ENCODE data around the gene XCL2. TPM values are rescaled to one million over a fixed set of nuclear protein-coding genes. Genes with fewer than 3 reads are reported as not detected.

The XCL2 gene
- polyA plus RNA-seq, 3 donors: 0.56 to 1.9 TPM; not detected in 1

GRCh38 chr1:168509210-168509609, 34.6 kb downstream of the XCL2 start:
- Histone ChIP-seq H3K36me3 (replicated peaks in 1 of 2; ENCODE audit: control insufficient read depth in 1 of 2, insufficient read depth in 2 of 2, low read length in 2 of 2) (no peaks in the 10 kb centered on the region), H3K4me1 (ENCODE audit: control insufficient read depth in 1 of 2, insufficient read depth in 2 of 2, low read length in 2 of 2) (peaks cover 34 to 36% of the 10 kb centered on the region in 2 donors), H3K27ac (ENCODE audit: low read depth in 1 of 2, low read length in 2 of 2) (no peak overlapping the region), H3K9me3 (replicated peaks in 1 of 2; ENCODE audit: control insufficient read depth in 1 of 2, insufficient read depth in 1 of 2, low read length in 2 of 2) (no peaks in the 10 kb centered on the region), H3K27me3 (ENCODE audit: control insufficient read depth in 2 of 2, insufficient read depth in 2 of 2, low read length in 2 of 2) (no peaks in the 10 kb centered on the region), H3K79me2 (ENCODE audit: insufficient read depth, low read length) (no peaks in the 10 kb centered on the region), H2AFZ (ENCODE audit: insufficient read depth, low read depth, low read length, poor library complexity, severe bottlenecking) (no peak overlapping the region), H3K9ac (ENCODE audit: insufficient read depth, low read length, poor library complexity, severe bottlenecking) (no peak overlapping the region), H4K20me1 (ENCODE audit: insufficient read depth, low read length) (no peaks in the 10 kb centered on the region), H3K4me3 (replicated peaks in 1 of 3; ENCODE audit: low read depth in 2 of 3, low read length in 3 of 3) (no peak overlapping the region), H3K4me2 (replicated peaks; ENCODE audit: extremely low read depth, low read length, poor library complexity, severe bottlenecking) (no peak overlapping the region)
- intact Hi-C loops (cut with micrococcal nuclease): no loop called here
- Mint-ChIP-seq H3K36me3 (no peaks in the 10 kb centered on the region), H3K27ac (peak overlapping the region in 2 of 7 donors; percentile 47 to 67), H3K4me3 (no peak overlapping the region), H3K27me3 (ENCODE audit: low read depth in 3 of 3) (peaks cover 0 to 4% (median 0%) of the 10 kb centered on the region in 3 donors), H3K9me3 (no peaks in the 10 kb centered on the region), H3K4me1 (peaks cover 59% of the 10 kb centered on the region)
- DNase-seq: peak in 2 of 3 donors; percentile 44 to 56
- no CpG with 5 or more reads among the region's 1 CpG for WGBS (ENCODE audit: insufficient coverage)
- no peak for TF ChIP-seq CTCF (IDR thresholded peaks at IDR 0.05)

GRCh38 chr1:168507828-168508227, 36.0 kb downstream of the XCL2 start:
- no peak overlapping the region for H3K4me3 Mint-ChIP-seq
- WGBS (ENCODE audit: insufficient coverage): no CpG with 5 or more reads among the region's 4 CpGs
- intact Hi-C loops (cut with micrococcal nuclease): no loop called here

More at GRCh38 chr1:168507828-168508227, 36.0 kb downstream of the XCL2 start:
- Mint-ChIP-seq H3K9me3 (no peaks in the 10 kb centered on the region), H3K27ac (peak overlapping the region in 1 of 7 donors; percentile 54), H3K36me3 (no peaks in the 10 kb centered on the region), H3K27me3 (ENCODE audit: low read depth in 3 of 3) (peaks cover 0 to 2% (median 0%) of the 10 kb centered on the region in 3 donors), H3K4me1 (peaks cover 60% of the 10 kb centered on the region)
- Histone ChIP-seq H3K79me2 (ENCODE audit: insufficient read depth, low read length) (no peaks in the 10 kb centered on the region), H2AFZ (ENCODE audit: insufficient read depth, low read depth, low read length, poor library complexity, severe bottlenecking) (no peak overlapping the region), H3K9me3 (replicated peaks in 1 of 2; ENCODE audit: control insufficient read depth in 1 of 2, insufficient read depth in 1 of 2, low read length in 2 of 2) (no peaks in the 10 kb centered on the region), H3K27me3 (ENCODE audit: control insufficient read depth in 2 of 2, insufficient read depth in 2 of 2, low read length in 2 of 2) (no peaks in the 10 kb centered on the region), H3K9ac (ENCODE audit: insufficient read depth, low read length, poor library complexity, severe bottlenecking) (no peak overlapping the region), H3K36me3 (replicated peaks in 1 of 2; ENCODE audit: control insufficient read depth in 1 of 2, insufficient read depth in 2 of 2, low read length in 2 of 2) (no peaks in the 10 kb centered on the region), H4K20me1 (ENCODE audit: insufficient read depth, low read length) (no peaks in the 10 kb centered on the region), H3K4me2 (replicated peaks; ENCODE audit: extremely low read depth, low read length, poor library complexity, severe bottlenecking) (no peak overlapping the region), H3K4me3 (replicated peaks in 1 of 3; ENCODE audit: low read depth in 2 of 3, low read length in 3 of 3) (no peak overlapping the region), H3K27ac (ENCODE audit: low read depth in 1 of 2, low read length in 2 of 2) (no peak overlapping the region), H3K4me1 (ENCODE audit: control insufficient read depth in 1 of 2, insufficient read depth in 2 of 2, low read length in 2 of 2) (peaks cover 41 to 42% of the 10 kb centered on the region in 2 donors)
- no peak for DNase-seq
- no peak for TF ChIP-seq CTCF (IDR thresholded peaks at IDR 0.05)

All from CD14-positive monocyte (primary cell).